Natural killer cell (primary cell): ENCODE results near the gene PDE5A. TPM values are rescaled to one million over a fixed set of nuclear protein-coding genes. Genes with fewer than 3 reads are reported as not detected.

Experiments used
- ATAC-seq, 3 donors: fragments of 150-1000 bp in 2 of 3; fragments of 200-7000 bp in 1 of 3; cut with Tn5 transposase; 1 replicate in 1 of 3; 2 replicates in 2 of 3; pipeline ENCODE4 v1.10.0; 2021; ENCODE audit warnings: mild to moderate bottlenecking in 2 of 3, moderate library complexity in 2 of 3
- DNase-seq, 2 donors: peaks; one replicate each; pipeline versions ENCODE4 v3.0.0 to v3.0.0-alpha.2; 2013 to 2021; ENCODE audit warnings: mixed read lengths in 1 of 2
- H3K27ac ChIP-seq: one replicate; pipeline ENCODE4 v1.5.1; 2013; ENCODE audit warnings: mild to moderate bottlenecking, low read length
- H3K27me3 ChIP-seq: one replicate; pipeline ENCODE4 v1.6.1; 2013; ENCODE audit warnings: low read length; ENCODE audit not compliant: control insufficient read depth, insufficient read depth
- H3K36me3 ChIP-seq: one replicate; pipeline ENCODE4 v1.6.1; 2013; ENCODE audit warnings: low read length; ENCODE audit not compliant: control insufficient read depth, insufficient read depth
- H3K4me1 ChIP-seq: one replicate; pipeline ENCODE4 v1.6.1; 2013; ENCODE audit warnings: low read length; ENCODE audit not compliant: control insufficient read depth, insufficient read depth
- H3K4me3 ChIP-seq: one replicate; pipeline ENCODE4 v1.5.1; 2013; ENCODE audit warnings: low read length
- H3K9me3 ChIP-seq: one replicate; pipeline ENCODE4 v1.6.1; 2013; ENCODE audit warnings: low read length; ENCODE audit not compliant: control insufficient read depth, insufficient read depth
- H3K27ac Mint-ChIP-seq, 2 donors: one replicate each; pipeline ENCODE4 v1.8.0; 2022; ENCODE audit warnings: mild to moderate bottlenecking in 2 of 2, mixed read lengths in 2 of 2, moderate library complexity in 1 of 2
- H3K27me3 Mint-ChIP-seq, 2 donors: one replicate each; pipeline ENCODE4 v1.8.0; 2022; ENCODE audit warnings: low read depth in 2 of 2, mixed read lengths in 2 of 2
- H3K36me3 Mint-ChIP-seq: one replicate; pipeline ENCODE4 v1.8.0; 2022; ENCODE audit warnings: mixed read lengths
- H3K4me1 Mint-ChIP-seq, 2 donors: one replicate each; pipeline ENCODE4 v1.8.0; 2022; ENCODE audit warnings: mixed read lengths in 2 of 2
- H3K4me3 Mint-ChIP-seq: one replicate; pipeline ENCODE4 v1.8.0; 2022; ENCODE audit warnings: mild to moderate bottlenecking, moderate library complexity, mixed read lengths
- H3K9me3 Mint-ChIP-seq, 2 donors: one replicate each; pipeline ENCODE4 v1.8.0; 2022; ENCODE audit warnings: mixed read lengths in 2 of 2
- WGBS: methylation state at CpG from one replicate; pipeline ENCODE4 v1.1.7; 2013; ENCODE audit warnings: missing lambda C conversion rate; ENCODE audit not compliant: insufficient coverage; 5-methylcytosine and 5-hydroxymethylcytosine counted together
- intact Hi-C: fragments of 100-400 bp; cut with micrococcal nuclease; formaldehyde crosslinking; loops from one replicate; pipeline ENCODE4 v1.14.2; 2022
- total RNA-seq, 4 donors: library from RNA; stranded (reverse); fragments of 120-200 nt in 1 of 4; gene quantifications; one replicate each; pipeline versions ENCODE4 v1.2.3 to v1.2.4, GENCODE V29; 2013 to 2022
- TF ChIP-seq, protein P1 (sequence below): fragments of 200-600 bp; IDR thresholded peaks from one replicate; pipeline ENCODE4 v1.8.0; 2022; ENCODE audit warnings: antibody characterized with exemption

The PDE5A gene
- total RNA-seq, 3 donors from 2014 or later (not counting 1 experiment from before 2014, with no cell fraction given), result 2.1 to 4.0 (median 2.5) TPM

DNA sequence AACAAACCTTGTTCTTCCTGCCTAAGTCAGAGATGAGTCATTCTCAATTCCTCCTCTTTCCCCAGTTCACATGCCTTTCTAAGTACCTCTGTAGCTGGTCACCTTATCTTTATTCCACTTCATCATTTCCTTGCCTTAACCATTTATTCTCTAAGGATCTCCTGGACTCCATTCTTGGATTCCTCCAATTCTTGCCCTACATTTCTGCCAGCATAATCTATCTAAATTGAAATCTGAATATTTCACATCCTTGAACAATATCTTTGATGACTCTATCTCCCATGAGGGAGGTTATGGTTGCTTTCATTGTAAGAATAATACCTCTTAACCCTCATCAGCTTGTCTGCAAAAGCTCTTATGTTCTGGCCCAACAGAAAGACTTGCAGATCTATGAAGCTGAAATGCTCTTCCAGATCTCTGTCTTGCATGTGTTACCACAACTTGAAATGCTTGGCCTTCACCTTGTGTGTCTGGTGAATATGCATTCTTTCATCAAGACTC lies 28.6 kb upstream of the PDE5A start:
- Histone ChIP-seq H3K4me1 (no peaks in the 10 kb centered on the region), H3K4me3 (no peak overlapping the region), H3K27ac (no peak overlapping the region), H3K27me3 (peaks cover 2% of the 10 kb centered on the region), H3K36me3 (no peaks in the 10 kb centered on the region), H3K9me3 (no peaks in the 10 kb centered on the region)
- Mint-ChIP-seq H3K27me3 (no peaks in the 10 kb centered on the region), H3K9me3 (no peaks in the 10 kb centered on the region), H3K4me1 (no peaks in the 10 kb centered on the region), H3K27ac (no peak overlapping the region), H3K4me3 (no peak overlapping the region), H3K36me3 (no peaks in the 10 kb centered on the region)
- intact Hi-C loops, result no loop called here
- TF ChIP-seq, protein P1, sequence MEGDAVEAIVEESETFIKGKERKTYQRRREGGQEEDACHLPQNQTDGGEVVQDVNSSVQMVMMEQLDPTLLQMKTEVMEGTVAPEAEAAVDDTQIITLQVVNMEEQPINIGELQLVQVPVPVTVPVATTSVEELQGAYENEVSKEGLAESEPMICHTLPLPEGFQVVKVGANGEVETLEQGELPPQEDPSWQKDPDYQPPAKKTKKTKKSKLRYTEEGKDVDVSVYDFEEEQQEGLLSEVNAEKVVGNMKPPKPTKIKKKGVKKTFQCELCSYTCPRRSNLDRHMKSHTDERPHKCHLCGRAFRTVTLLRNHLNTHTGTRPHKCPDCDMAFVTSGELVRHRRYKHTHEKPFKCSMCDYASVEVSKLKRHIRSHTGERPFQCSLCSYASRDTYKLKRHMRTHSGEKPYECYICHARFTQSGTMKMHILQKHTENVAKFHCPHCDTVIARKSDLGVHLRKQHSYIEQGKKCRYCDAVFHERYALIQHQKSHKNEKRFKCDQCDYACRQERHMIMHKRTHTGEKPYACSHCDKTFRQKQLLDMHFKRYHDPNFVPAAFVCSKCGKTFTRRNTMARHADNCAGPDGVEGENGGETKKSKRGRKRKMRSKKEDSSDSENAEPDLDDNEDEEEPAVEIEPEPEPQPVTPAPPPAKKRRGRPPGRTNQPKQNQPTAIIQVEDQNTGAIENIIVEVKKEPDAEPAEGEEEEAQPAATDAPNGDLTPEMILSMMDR, result no peak
- DNase-seq, result no peak
- ATAC-seq, result no peak

DNA sequence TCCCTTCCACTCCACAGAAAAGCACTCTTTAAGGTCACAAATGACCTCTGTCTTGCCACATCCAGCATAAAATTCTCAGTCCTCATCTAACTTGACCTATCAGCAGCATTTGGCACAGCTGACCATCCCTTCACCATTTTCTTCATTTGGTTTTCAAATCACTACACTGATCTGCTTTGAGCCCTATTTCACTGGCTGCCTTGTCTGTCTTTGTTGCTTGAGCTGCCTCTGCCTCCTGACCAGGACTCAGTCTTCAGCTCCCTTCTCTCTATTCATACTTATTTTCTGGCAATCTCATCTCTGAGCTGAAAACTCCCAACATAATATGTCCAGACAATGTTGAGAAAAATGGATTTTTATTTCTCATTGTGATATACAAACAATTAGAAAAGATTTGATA lies 27.7 kb upstream of the PDE5A start:
- no peaks in the 10 kb centered on the region for H3K9me3 Mint-ChIP-seq
- H3K27me3 ChIP-seq, result peaks cover 2% of the 10 kb centered on the region
- H3K4me1 ChIP-seq, result no peaks in the 10 kb centered on the region
- no peak overlapping the region for H3K27ac Mint-ChIP-seq
- no peak overlapping the region for H3K27ac ChIP-seq
- H3K36me3 Mint-ChIP-seq, result no peaks in the 10 kb centered on the region
- TF ChIP-seq, protein P1, result no peak
- no peak for DNase-seq
- H3K4me1 Mint-ChIP-seq, result no peaks in the 10 kb centered on the region
- H3K4me3 Mint-ChIP-seq, result no peak overlapping the region
- ATAC-seq, result no peak
- no peaks in the 10 kb centered on the region for H3K27me3 Mint-ChIP-seq
- no peaks in the 10 kb centered on the region for H3K36me3 ChIP-seq
- intact Hi-C loops, result no loop called here
- H3K9me3 ChIP-seq, result no peaks in the 10 kb centered on the region
- no peak overlapping the region for H3K4me3 ChIP-seq

DNA sequence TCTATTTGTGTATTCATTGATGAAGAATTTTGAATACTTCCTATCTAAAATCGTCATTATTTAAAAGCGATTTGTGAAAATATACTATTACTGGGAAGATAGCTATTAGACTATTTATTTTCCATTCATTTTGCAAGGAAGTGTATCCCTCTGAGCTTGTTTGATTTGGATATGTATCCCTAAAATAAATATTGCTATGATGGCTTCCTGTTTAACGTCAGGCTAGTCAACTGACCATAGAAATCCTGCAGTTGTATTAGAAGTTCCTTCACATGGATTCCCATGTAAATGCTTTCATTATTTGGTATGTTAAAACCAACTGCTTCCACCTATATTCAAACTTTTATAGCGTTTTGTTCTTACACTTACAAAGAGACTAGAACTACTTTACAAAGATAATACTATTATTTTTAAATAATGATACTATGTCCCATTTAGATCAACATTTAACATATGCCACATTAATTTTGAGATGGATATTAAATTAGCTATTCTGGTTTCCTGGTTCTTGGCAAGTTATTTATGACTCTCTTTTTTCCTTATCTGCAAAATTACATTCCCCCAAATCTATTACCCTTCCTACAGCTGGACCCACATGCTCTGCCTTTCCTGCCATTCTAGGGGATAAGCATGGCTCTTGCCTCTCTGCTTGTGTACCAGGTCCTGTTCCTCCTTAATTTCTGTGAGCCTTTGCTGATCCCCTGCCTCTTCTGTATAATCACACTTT lies 26.7 kb upstream of the PDE5A start:
- no peaks in the 10 kb centered on the region for H3K9me3 ChIP-seq
- H3K4me3 ChIP-seq, result no peak overlapping the region
- ATAC-seq (no peak), DNase-seq (no peak)
- H3K4me1 Mint-ChIP-seq, result no peaks in the 10 kb centered on the region
- H3K36me3 Mint-ChIP-seq, result no peaks in the 10 kb centered on the region
- TF ChIP-seq, protein P1, result no peak
- no peaks in the 10 kb centered on the region for H3K9me3 Mint-ChIP-seq
- H3K27ac Mint-ChIP-seq, result no peak overlapping the region
- peaks cover 2% of the 10 kb centered on the region for H3K27me3 ChIP-seq
- no peaks in the 10 kb centered on the region for H3K4me1 ChIP-seq
- H3K27ac ChIP-seq, result no peak overlapping the region
- H3K4me3 Mint-ChIP-seq, result no peak overlapping the region
- WGBS, result no CpG with 5 or more reads among the region's 4 CpGs
- no peaks in the 10 kb centered on the region for H3K36me3 ChIP-seq
- no peaks in the 10 kb centered on the region for H3K27me3 Mint-ChIP-seq
- intact Hi-C loops, result no loop called here

DNA sequence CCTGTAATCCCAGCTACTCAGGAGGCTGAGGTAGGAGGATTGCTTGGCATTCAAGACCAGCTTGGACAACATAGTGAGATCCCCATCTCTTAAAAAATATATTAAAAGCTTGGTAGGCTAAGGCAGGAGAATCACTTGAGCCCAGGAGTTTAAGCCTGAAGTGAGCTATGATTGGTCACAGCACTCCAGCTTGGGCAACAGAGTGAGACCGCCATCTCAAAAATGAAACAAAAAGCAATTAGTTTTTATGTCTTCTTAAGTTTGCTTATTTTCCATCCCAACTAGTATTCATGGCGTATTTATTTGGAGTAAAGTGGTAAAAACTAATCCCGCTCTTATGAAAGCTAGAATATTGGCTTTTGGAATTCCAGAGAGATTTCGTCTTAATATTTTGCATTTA lies 25.4 kb upstream of the PDE5A start:
- TF ChIP-seq, protein P1, result no peak
- ATAC-seq, result no peak
- H3K36me3 Mint-ChIP-seq, result no peaks in the 10 kb centered on the region
- Histone ChIP-seq H3K4me1 (no peaks in the 10 kb centered on the region), H3K4me3 (no peak overlapping the region), H3K27ac (no peak overlapping the region), H3K9me3 (no peaks in the 10 kb centered on the region), H3K36me3 (no peaks in the 10 kb centered on the region), H3K27me3 (no peaks in the 10 kb centered on the region)
- WGBS, result 100% methylated on average over 1 of the region's 4 CpGs
- intact Hi-C loops, result no loop called here
- DNase-seq, result no peak
- H3K4me1 Mint-ChIP-seq, result no peaks in the 10 kb centered on the region
- H3K4me3 Mint-ChIP-seq, result no peak overlapping the region
- no peaks in the 10 kb centered on the region for H3K9me3 Mint-ChIP-seq
- no peak overlapping the region for H3K27ac Mint-ChIP-seq
- H3K27me3 Mint-ChIP-seq, result no peaks in the 10 kb centered on the region
